ENCODE measurements around the gene LRMDA.

GRCh38 chr10:75565286-75566251 lies 134.1 kb downstream of the LRMDA start:
- TF ChIP-seq, protein P1, sequence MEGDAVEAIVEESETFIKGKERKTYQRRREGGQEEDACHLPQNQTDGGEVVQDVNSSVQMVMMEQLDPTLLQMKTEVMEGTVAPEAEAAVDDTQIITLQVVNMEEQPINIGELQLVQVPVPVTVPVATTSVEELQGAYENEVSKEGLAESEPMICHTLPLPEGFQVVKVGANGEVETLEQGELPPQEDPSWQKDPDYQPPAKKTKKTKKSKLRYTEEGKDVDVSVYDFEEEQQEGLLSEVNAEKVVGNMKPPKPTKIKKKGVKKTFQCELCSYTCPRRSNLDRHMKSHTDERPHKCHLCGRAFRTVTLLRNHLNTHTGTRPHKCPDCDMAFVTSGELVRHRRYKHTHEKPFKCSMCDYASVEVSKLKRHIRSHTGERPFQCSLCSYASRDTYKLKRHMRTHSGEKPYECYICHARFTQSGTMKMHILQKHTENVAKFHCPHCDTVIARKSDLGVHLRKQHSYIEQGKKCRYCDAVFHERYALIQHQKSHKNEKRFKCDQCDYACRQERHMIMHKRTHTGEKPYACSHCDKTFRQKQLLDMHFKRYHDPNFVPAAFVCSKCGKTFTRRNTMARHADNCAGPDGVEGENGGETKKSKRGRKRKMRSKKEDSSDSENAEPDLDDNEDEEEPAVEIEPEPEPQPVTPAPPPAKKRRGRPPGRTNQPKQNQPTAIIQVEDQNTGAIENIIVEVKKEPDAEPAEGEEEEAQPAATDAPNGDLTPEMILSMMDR (conservative IDR thresholded peaks at IDR 0.05; ENCODE audit: low read length), result no peak
- no peak for TF ChIP-seq EZH2phosphoT487 (IDR thresholded peaks at IDR 0.05; ENCODE audit: borderline replicate concordance, low read depth, low read length)

Measured in OCI-LY7 (cell line).